HG02759 (cell line): ENCODE results near the gene SLF2.
A peak's percentile ranks its signal among the peaks of the same experiment; 100 is the strongest.

ENCODE experiments used
- ATAC-seq: cut with Tn5 transposase; IDR thresholded peaks from one replicate; pipeline ENCODE4 v1.9.1; 2021; ENCODE audit warnings: mild to moderate bottlenecking, moderate library complexity; ENCODE audit not compliant: unreplicated experiment

SLF2 gene

GRCh38 chr10:100912605-100913469, at the start of gene SLF2:
Gene SLF2 (plus strand): TSS chr10:100912963. CDS start chr10:100913111, 148 bp downstream.
- peak; percentile 91 for ATAC-seq

- no peak for ATAC-seq
Observed at GRCh38 chr10:100863433-100863832, 49.3 kb upstream of the SLF2 start.

DNA sequence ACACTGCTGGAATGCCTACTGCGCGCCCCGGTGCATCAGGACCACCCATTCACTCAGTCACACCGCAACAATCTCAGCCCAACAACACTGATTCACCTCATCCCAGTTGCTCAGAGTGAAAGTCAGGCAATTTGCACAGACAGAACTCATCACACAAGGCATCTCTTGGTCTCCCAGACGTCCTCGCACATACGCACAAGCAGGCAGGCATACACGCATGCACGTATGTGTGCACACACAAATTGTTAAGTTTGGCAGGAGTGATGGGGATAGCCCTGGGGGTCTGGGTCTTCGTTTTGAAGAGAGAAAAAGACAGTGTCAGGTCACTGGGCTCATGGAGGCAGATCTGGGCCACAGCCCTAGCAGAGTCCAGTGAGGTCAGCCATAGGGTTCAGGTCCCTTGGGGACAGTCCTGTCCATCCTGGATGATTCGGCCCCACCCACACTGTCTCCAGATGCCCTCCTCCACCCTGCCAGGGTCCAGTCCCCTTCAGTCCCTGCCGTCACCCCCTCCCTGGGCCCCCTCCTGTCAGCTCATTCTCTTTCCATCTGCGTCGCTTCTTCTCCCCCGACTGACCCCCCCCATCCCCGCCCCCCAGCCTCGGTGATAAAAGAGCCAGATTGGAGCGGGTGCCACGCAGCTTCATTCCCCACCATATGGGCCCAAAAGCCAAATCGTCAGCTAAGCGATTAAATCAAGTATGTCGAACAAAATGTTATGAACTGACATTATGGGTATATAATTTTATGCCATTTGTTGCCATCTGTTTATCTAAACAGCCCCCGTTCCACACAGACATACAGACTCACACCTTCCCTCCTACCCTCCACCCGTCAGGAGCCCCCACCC, 48.5 kb upstream of the SLF2 start:
- ATAC-seq, result no peak

- no peak for ATAC-seq
Observed at GRCh38 chr10:100864978-100865377, 47.8 kb upstream of the SLF2 start.

DNA sequence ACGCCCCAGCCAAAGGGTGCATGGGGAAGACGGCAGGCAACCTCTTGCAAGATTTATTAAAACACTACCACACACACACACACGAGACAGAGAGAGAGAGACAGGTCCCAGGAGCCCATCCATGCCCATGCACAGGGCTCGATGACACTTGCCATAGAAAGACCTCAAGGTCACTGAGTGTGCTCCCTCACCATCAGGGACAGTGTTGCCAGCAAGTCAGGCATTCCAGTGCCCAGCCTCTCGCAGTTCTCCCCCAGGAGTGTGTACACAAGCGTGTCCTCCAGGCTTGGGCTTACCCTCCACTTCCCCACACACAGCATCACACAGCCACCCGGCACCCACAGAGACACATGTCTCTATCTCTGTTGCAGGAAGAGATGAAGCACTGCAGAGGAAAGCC, 46.8 kb upstream of the SLF2 start:
- ATAC-seq, result no peak

GRCh38 chr10:100866575-100867098, 46.1 kb upstream of the SLF2 start:
- no peak for ATAC-seq

DNA sequence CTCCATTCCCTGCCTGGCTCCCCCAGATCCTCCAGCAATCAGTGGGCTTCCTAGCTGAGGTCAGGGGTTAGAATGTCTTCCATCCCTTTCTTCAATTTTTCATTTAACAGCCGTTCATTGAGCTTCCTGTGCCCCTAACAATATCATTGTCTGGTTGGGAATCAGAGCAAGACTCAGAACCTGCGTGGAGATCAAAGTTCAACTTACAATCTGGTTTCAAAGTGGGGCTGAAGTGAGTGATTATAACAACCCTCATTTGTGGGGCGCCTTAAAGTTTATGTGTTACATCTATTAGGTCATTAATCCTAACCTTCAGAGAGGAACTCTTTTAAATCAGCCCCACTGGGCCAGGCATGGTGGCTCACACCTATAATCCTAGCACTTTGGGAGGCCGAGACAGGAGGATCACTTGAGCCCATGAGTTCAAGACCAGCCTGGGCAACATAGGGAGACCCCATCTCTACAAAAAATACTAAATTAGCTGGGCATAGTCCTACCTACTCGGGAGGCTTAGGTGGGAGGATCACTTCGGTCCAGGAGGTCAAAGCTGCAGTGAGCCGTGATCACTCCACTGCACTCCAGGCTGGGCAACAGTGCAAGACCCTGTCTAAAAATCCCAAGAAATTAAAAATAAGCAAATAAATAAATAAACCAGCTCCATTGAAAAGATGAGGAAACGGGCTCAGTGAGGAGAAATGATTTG, 45.4 kb upstream of the SLF2 start:
- no peak for ATAC-seq

DNA sequence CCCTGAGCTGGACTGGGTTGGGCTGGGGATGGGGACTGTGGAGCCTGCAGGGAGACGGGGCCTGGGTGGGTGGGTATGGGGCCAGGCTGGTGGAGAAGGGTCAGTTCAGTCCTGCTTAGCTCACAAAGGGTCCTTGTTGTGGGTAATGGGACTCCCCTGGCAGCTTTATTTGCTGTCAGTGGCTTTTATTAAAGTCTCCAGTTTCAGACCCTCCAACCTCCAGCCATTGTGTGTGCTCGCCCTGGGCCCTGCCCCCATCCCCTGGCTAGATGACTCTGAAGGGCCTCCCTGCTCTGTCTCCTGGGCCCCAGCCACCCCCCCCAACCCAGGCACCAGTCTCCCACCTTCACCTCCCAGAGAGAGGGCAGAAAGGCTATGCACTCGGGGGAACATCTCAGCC, 44.4 kb upstream of the SLF2 start:
- ATAC-seq, result no peak

DNA sequence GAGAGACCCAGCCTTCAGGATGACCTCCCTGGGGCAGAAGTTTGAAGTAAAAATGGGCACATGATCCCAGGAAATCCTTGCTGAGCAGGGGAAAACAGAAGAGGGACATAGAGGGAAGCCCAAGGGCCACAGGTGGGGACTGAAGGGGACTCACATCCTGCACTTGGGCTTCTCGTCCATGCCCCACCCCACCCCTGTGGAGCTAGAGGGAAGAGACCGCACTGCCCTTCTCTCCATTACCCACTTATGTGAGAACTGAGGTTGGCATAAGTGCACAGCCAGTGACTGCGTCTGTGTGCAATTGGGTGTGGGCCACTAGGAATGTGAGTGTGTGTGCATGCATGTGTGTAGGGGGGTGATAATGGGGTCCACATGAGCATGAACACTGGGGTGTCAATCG, 43.4 kb upstream of the SLF2 start:
- no peak for ATAC-seq

GRCh38 chr10:100872034-100872791, 40.5 kb upstream of the SLF2 start:
- no peak for ATAC-seq

DNA sequence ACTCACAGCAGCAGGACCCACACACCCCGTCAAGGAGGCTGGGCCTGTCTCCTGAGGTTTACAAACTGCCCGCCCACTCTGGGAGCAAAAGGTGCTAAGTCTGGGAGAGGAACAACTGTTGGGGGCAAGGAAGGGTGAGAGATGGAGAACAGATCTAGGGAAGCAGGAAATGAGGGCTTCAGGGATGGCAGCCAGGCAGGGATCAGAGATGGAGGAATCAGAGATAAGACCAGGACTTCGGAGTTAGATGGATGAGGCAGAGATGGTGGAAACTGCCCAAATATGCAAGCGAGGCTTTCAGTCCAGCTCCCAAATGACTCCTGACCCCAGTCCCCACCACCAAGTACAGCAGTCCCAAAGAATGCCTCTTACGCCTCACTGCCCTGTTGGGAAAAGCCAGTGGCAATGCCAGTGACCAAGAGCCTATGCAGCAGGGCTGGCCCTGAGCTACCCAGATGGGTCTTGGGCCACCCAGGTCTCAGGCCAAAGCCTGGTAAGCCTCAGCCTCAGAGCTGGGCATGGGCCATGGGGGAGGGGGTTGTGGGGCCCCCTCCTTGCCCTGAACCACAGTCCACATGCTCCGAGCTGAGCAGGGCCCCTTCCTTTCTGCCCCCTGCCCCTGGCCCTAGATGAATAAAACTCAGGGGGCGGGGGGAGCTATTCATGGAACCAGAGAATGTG, 39.5 kb upstream of the SLF2 start:
- no peak for ATAC-seq

- ATAC-seq, result no peak
Observed at GRCh38 chr10:100873827-100874326, 38.9 kb upstream of the SLF2 start.

DNA sequence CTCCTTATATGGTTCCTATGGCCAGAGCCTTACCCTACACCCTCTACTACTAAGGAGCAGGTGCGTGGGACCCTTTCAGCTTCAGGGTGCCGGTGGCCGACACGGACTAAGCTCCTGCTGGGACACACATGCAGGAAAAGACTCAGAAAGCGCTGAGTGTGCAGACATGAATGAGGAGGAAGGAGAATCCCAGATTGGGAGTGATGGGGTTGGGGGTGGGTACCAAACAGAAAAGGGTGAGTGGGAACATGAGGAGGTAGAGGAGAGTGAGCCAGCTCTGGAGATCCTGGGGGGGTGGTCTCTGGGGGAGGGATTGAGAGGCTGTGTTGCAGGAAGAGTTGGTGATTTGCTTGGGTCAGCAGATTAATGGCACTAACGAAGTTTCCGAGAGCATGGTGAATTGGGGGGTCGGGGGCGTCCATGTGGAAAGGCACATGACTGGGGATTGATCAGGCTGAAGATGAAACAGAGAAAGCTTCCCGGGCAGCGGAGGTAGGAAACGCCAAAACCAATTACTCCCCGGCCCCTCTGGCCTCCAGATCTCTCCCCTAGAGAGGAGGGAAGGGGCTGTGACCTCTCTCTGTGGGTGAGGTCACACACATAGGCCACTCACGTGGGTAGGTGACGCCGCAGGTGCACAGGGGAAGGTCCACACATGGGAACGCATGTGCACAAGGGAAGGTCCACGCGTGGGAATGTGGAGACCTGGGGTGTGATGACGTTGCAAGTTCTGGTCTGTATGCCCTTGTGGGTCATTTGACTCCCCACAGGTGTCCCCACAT, 37.9 kb upstream of the SLF2 start:
- ATAC-seq, result no peak

DNA sequence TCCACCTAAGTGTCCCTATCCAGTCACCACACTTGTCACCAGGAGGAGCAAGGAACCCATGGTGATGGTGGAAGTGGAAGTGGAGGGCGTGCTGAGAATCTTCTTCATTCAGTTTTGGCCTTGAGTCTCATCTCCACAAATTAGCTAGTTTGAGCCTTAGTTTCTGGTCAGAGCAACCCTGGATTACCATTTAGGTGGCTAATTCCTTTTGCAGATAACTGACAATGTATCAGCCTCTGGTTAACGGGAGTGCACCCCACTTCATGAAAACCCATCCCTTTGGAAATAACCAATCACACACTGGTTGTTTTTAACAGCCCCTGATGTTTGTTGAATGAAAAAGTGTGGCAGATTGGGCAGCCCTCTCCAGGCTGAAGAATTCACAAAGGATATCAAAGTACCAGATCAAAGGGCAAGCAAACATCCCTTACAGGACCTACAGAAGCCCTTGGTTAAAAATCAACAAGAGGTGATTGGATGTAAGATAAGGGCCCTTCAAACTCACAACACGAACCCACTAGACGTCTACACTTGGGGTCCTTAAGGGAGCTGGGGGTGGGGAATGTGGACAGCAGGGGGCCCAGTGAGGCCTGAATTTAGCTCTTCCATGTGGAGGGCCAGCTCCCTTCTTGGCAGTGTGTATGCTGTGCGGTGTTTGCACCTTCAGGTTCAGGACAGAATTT, 37.1 kb upstream of the SLF2 start:
- ATAC-seq, result no peak

DNA sequence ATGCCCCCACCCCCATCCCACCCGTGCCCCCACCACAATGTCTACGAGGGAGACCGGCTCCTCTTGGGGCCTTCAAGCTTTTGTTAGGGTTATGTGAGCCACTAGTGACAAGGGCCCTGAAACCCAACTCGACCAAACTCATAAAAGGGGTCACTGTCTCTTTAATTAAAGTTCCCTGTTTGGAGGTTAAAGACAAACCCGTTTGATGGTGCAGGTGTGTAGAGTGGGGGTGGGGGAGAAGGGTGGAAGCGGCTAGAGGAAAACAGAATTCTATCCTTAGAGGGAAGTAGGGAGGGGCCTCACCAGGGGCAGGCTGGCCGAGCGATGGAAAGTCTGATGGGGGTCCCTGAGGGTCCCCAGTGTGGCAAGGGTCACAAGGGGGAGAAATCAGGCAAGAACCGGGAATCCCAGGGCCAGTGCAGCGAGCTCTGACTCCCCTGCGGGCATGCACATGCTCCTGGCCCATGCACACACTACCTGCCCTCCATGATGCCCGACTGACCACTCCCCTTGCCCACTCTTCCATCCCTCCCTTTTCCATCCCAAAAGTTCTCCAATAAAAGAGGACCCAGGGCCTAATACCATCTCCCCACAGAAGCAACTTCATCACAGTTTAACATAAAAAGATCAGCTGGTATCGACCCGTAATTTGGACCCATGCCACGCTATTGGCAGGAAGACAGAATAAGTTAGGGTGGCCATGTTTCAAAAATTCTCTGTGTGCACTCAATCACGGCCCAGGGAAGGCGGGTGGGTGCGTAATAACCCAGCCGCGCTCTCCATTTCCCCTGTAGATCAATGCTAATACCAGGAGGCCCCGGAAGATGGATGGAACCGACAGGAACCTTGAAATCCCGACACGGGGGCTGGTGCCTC, 35.9 kb upstream of the SLF2 start:
- no peak for ATAC-seq

- no peak for ATAC-seq
Observed at GRCh38 chr10:100877461-100877850, 35.3 kb upstream of the SLF2 start.

GRCh38 chr10:100878291-100878910, 34.4 kb upstream of the SLF2 start:
- no peak for ATAC-seq
